22Rv1 (cell line): ENCODE data around the gene ASB13.

Experiments
- H3K27ac ChIP-seq: fragments of 450-650 bp; 2 replicates; pipeline ENCODE4 v1.5.1; 2017
- CTCF ChIP-seq: fragments of 450-650 bp; IDR thresholded peaks from 2 replicates; pipeline ENCODE4 v1.5.1; 2017; ENCODE audit warnings: mild to moderate bottlenecking
- ZFX ChIP-seq: fragments of 450-650 bp; IDR thresholded peaks from 2 replicates; pipeline ENCODE4 v1.6.1; 2017; ENCODE audit warnings: antibody characterized with exemption, borderline replicate concordance

The ASB13 gene

GRCh38 chr10:5603091-5603847 lies 63.1 kb downstream of the ASB13 start:
- TF ChIP-seq CTCF, result no peak
- no peak for TF ChIP-seq ZFX

GRCh38 chr10:5601826-5602495 lies 64.4 kb downstream of the ASB13 start:
- no peak overlapping the region for H3K27ac ChIP-seq
- TF ChIP-seq ZFX (no peak), CTCF (no peak)

More at GRCh38 chr10:5603091-5603847, 63.1 kb downstream of the ASB13 start:
- H3K27ac ChIP-seq, result no peak overlapping the region

GRCh38 chr10:5600908-5601307 lies 65.5 kb downstream of the ASB13 start:
- no peak for TF ChIP-seq CTCF
- no peak for TF ChIP-seq ZFX
- H3K27ac ChIP-seq, result no peak overlapping the region

- TF ChIP-seq CTCF (no peak), ZFX (no peak)
- H3K27ac ChIP-seq, result no peak overlapping the region
Measured at GRCh38 chr10:5599613-5600520, 66.5 kb downstream of the ASB13 start.

GRCh38 chr10:5598085-5598690 lies 68.2 kb downstream of the ASB13 start:
- H3K27ac ChIP-seq, result no peak overlapping the region
- TF ChIP-seq ZFX (no peak), CTCF (no peak)

GRCh38 chr10:5596611-5597341 lies 69.6 kb downstream of the ASB13 start:
- H3K27ac ChIP-seq, result no peak overlapping the region
- no peak for TF ChIP-seq ZFX
- no peak for TF ChIP-seq CTCF
